Naive thymus-derived CD4-positive, alpha-beta T cell (primary cell): Measurements from ENCODE around the gene FAM234A. TPM values are rescaled to one million over a fixed set of nuclear protein-coding genes. Genes with fewer than 3 reads are reported as not detected.
"Not testable (repeated sequence)": the region's sequence is repeated elsewhere in the genome, so short reads cannot be mapped to it uniquely, and the experiment has no call there.

Experiments
- ATAC-seq: fragments of 150-1000 bp; cut with Tn5 transposase; 2 replicates; pipeline ENCODE4 v1.10.0; 2021; ENCODE audit warnings: mild to moderate bottlenecking, moderate library complexity
- CTCF ChIA-PET: fragments of 350-600 bp; sonication (Branson Sonifier 250); formaldehyde crosslinking; loops from one replicate; lab custom pipeline; 2021; ENCODE audit warnings: antibody characterized with exemption; lab: Charles Lee
- POLR2A ChIA-PET: fragments of 350-600 bp; sonication (Branson Sonifier 250); formaldehyde crosslinking; loops from one replicate; lab custom pipeline; 2021; ENCODE audit warnings: antibody characterized with exemption, inconsistent platforms; lab: Charles Lee
- DNase-seq, 9 donors: peaks; one replicate each; pipeline versions ENCODE4 v3.0.0 to v3.0.0-alpha.2; 2020 to 2022; ENCODE audit warnings: mixed read lengths in 1 of 9
- H3K27ac ChIP-seq: one replicate; pipeline ENCODE4 v1.7.0; 2013; ENCODE audit warnings: mild to moderate bottlenecking, low read depth, low read length, moderate library complexity
- H3K27me3 ChIP-seq, 2 donors: one replicate each; pipeline ENCODE4 v1.7.0; 2013; ENCODE audit warnings: low read length in 2 of 2, mild to moderate bottlenecking in 2 of 2, moderate library complexity in 2 of 2; ENCODE audit not compliant: control insufficient read depth in 2 of 2, insufficient read depth in 2 of 2
- H3K36me3 ChIP-seq, 3 experiments: 1 replicate in 2 of 3; 2 replicates in 1 of 3; pipeline ENCODE4 v1.7.0; 2013; ENCODE audit warnings: low read length in 3 of 3, mild to moderate bottlenecking in 3 of 3, moderate library complexity in 1 of 3; ENCODE audit not compliant: insufficient read depth in 3 of 3, control insufficient read depth in 2 of 3
- H3K4me1 ChIP-seq, 2 donors: one replicate each; pipeline ENCODE4 v1.7.0; 2013; ENCODE audit warnings: low read length in 2 of 2, mild to moderate bottlenecking in 2 of 2, moderate library complexity in 1 of 2; ENCODE audit not compliant: control insufficient read depth in 2 of 2, insufficient read depth in 2 of 2
- H3K4me3 ChIP-seq: 2 replicates; pipeline ENCODE4 v1.7.0; 2013; ENCODE audit warnings: mild to moderate bottlenecking, low read length
- H3K9me3 ChIP-seq, 3 experiments: 1 replicate in 2 of 3; 2 replicates in 1 of 3; pipeline ENCODE4 v1.7.0; 2013; ENCODE audit warnings: low read length in 3 of 3; ENCODE audit not compliant: control insufficient read depth in 2 of 3
- H3K27ac Mint-ChIP-seq, 9 donors: one replicate each; pipeline ENCODE4 v1.8.0; 2020 to 2022; ENCODE audit warnings: mixed read lengths in 9 of 9, mild to moderate bottlenecking in 8 of 9, moderate library complexity in 5 of 9, inconsistent platforms in 2 of 9
- H3K27me3 Mint-ChIP-seq, 5 donors: one replicate each; pipeline ENCODE4 v1.8.0; 2021 to 2022; ENCODE audit warnings: mixed read lengths in 5 of 5, mild to moderate bottlenecking in 1 of 5
- H3K36me3 Mint-ChIP-seq, 5 donors: one replicate each; pipeline ENCODE4 v1.8.0; 2020 to 2022; ENCODE audit warnings: mixed read lengths in 5 of 5, mild to moderate bottlenecking in 3 of 5, inconsistent platforms in 1 of 5
- H3K4me1 Mint-ChIP-seq, 7 donors: one replicate each; pipeline ENCODE4 v1.8.0; 2020 to 2022; ENCODE audit warnings: mixed read lengths in 7 of 7, mild to moderate bottlenecking in 3 of 7, inconsistent platforms in 1 of 7
- H3K4me3 Mint-ChIP-seq, 10 donors: one replicate each; pipeline ENCODE4 v1.8.0; 2020 to 2022; ENCODE audit warnings: mild to moderate bottlenecking in 10 of 10, mixed read lengths in 10 of 10, moderate library complexity in 6 of 10, inconsistent platforms in 2 of 10
- H3K9me3 Mint-ChIP-seq, 11 donors: one replicate each; pipeline ENCODE4 v1.8.0; 2020 to 2022; ENCODE audit warnings: mixed read lengths in 11 of 11, mild to moderate bottlenecking in 4 of 11, inconsistent platforms in 1 of 11, moderate library complexity in 1 of 11
- intact Hi-C, 2 donors: fragments of 100-400 bp; cut with micrococcal nuclease; formaldehyde crosslinking; loops; one replicate each; pipeline ENCODE4 v1.15.1; 2023
- polyA plus RNA-seq, 2 donors: library from polyadenylated mRNA; unstranded; fragments of 300-500 nt; fragmentation: Illumina TruSeq; gene quantifications; one replicate each; pipeline ENCODE4 v1.2.3, GENCODE V29; 2021
- total RNA-seq, 6 experiments: library from RNA in 5 of 6; stranded (reverse) in 5 of 6; gene quantifications; 1 replicate in 5 of 6; 2 replicates in 1 of 6; pipeline ENCODE4 v1.2.3 and lab custom pipeline; 2021 to 2026

FAM234A gene
- total and polyA plus RNA-seq, 7 experiments from 2014 or later, result 30.4 to 43.9 (median 32.9) TPM

GRCh38 chr16:209359-209758 is 25.3 kb upstream of the FAM234A start:
- POLR2A ChIA-PET, result interaction anchor here (0.7 to 0.9 kb wide), 2 partner anchors 18 to 20 kb away, joined by 4 read pairs; no protein-coding TSS in a partner anchor
- H3K4me3 Mint-ChIP-seq, H3K27me3 Mint-ChIP-seq, H3K9me3 ChIP-seq, H3K9me3 Mint-ChIP-seq, H3K27ac ChIP-seq, H3K27me3 ChIP-seq, CTCF ChIA-PET, intact Hi-C loops, ATAC-seq, H3K4me3 ChIP-seq, H3K4me1 ChIP-seq, H3K27ac Mint-ChIP-seq, DNase-seq: not testable (repeated sequence)
- peaks cover 0 to 17% (median 5%) of the 10 kb centered on the region in 7 donors for H3K4me1 Mint-ChIP-seq
- peaks cover 11 to 32% (median 14%) of the 10 kb centered on the region in 5 donors for H3K36me3 Mint-ChIP-seq
- peaks cover 10 to 70% (median 19%) of the 10 kb centered on the region in 3 experiments for H3K36me3 ChIP-seq

GRCh38 chr16:211631-212180 is 22.9 kb upstream of the FAM234A start:
- H3K27me3 Mint-ChIP-seq, H3K4me1 ChIP-seq, H3K4me3 Mint-ChIP-seq, ATAC-seq, H3K27ac ChIP-seq, CTCF ChIA-PET, DNase-seq, H3K9me3 ChIP-seq, H3K27me3 ChIP-seq, intact Hi-C loops, H3K4me3 ChIP-seq, POLR2A ChIA-PET, H3K27ac Mint-ChIP-seq, H3K9me3 Mint-ChIP-seq: not testable (repeated sequence)
- peaks cover 3 to 21% (median 9%) of the 10 kb centered on the region in 5 donors for H3K36me3 Mint-ChIP-seq
- peaks cover 0 to 17% (median 3%) of the 10 kb centered on the region in 7 donors for H3K4me1 Mint-ChIP-seq
- peaks cover 0 to 70% (median 5%) of the 10 kb centered on the region in 3 experiments for H3K36me3 ChIP-seq

- CTCF ChIA-PET, result no interaction called here
- POLR2A ChIA-PET, result interaction anchor here (0.7 kb wide), 1 partner anchor 110 kb away, joined by 3 read pairs; no protein-coding TSS in a partner anchor
- peaks cover 2 to 20% (median 7%) of the 10 kb centered on the region in 5 donors for H3K36me3 Mint-ChIP-seq
- peaks cover 0 to 72% (median 5%) of the 10 kb centered on the region in 3 experiments for H3K36me3 ChIP-seq
- no peaks in the 10 kb centered on the region for H3K27me3 ChIP-seq
- no peaks in the 10 kb centered on the region for H3K27me3 Mint-ChIP-seq
- no peaks in the 10 kb centered on the region for H3K9me3 ChIP-seq
- H3K27ac ChIP-seq, result no peak overlapping the region
- no peak overlapping the region for H3K4me3 Mint-ChIP-seq
- intact Hi-C loops, result no loop called here
- no peak for ATAC-seq
- peaks cover 0 to 16% (median 3%) of the 10 kb centered on the region in 7 donors for H3K4me1 Mint-ChIP-seq
- DNase-seq, result no peak
- peaks cover 0 to 2% (median 0%) of the 10 kb centered on the region in 11 donors for H3K9me3 Mint-ChIP-seq
- H3K4me3 ChIP-seq, result no peak overlapping the region
- peak overlapping the region in 1 of 9 donors; percentile 19 for H3K27ac Mint-ChIP-seq
- H3K4me1 ChIP-seq, result no peaks in the 10 kb centered on the region
Measured at GRCh38 chr16:212999-213398, 21.6 kb upstream of the FAM234A start.

GRCh38 chr16:220021-220420 is 14.6 kb upstream of the FAM234A start:
- ChIA-PET POLR2A (interaction anchor here (0.6 to 1.1 kb wide), 2 partner anchors 8 to 10 kb away, joined by 3 read pairs; no protein-coding TSS in a partner anchor), CTCF (interaction anchor here (0.6 kb wide), 1 partner anchor 20 kb away, joined by 3 read pairs; no protein-coding TSS in a partner anchor)
- Histone ChIP-seq H3K27ac (no peak overlapping the region), H3K9me3 (no peaks in the 10 kb centered on the region), H3K27me3 (no peaks in the 10 kb centered on the region), H3K4me3 (no peak overlapping the region), H3K4me1 (no peaks in the 10 kb centered on the region), H3K36me3 (peaks cover 7 to 84% (median 22%) of the 10 kb centered on the region in 3 experiments)
- Mint-ChIP-seq H3K27me3 (no peaks in the 10 kb centered on the region), H3K4me1 (peaks cover 4 to 21% (median 16%) of the 10 kb centered on the region in 7 donors), H3K36me3 (peaks cover 7 to 27% (median 12%) of the 10 kb centered on the region in 5 donors), H3K9me3 (no peaks in the 10 kb centered on the region), H3K27ac (peak overlapping the region in 1 of 9 donors; percentile 22), H3K4me3 (no peak overlapping the region)
- no peak for DNase-seq
- intact Hi-C loops, result no loop called here
- ATAC-seq, result no peak

- no peaks in the 10 kb centered on the region for H3K27me3 ChIP-seq
- intact Hi-C loops, result no loop called here
- no peaks in the 10 kb centered on the region for H3K9me3 ChIP-seq
- H3K4me3 ChIP-seq, result peak overlapping the region; percentile 69
- peak overlapping the region; percentile 98 for H3K27ac ChIP-seq
- ChIA-PET CTCF (interaction anchor here (0.5 to 1.6 kb wide), 4 partner anchors 11 to 214 kb away, joined by 3 to 4 read pairs (median 4); no protein-coding TSS in a partner anchor), POLR2A (interaction anchor here (0.6 to 1.8 kb wide), 16 partner anchors 9 to 198 kb away, joined by 3 to 13 read pairs (median 3); partner anchors contain the start of genes AXIN1, HBQ1 and MRPL28)
- ATAC-seq (peak; percentile 11), DNase-seq (peak in 2 of 9 donors; percentile 3 to 21)
- Mint-ChIP-seq H3K4me1 (peaks cover 13 to 40% (median 33%) of the 10 kb centered on the region in 7 donors), H3K9me3 (no peaks in the 10 kb centered on the region), H3K4me3 (peak overlapping the region; percentile 87 to 96 (median 90)), H3K36me3 (peaks cover 4 to 19% (median 7%) of the 10 kb centered on the region in 5 donors), H3K27ac (peak overlapping the region; percentile 82 to 94 (median 90)), H3K27me3 (no peaks in the 10 kb centered on the region)
- peaks cover 14 to 18% of the 10 kb centered on the region in 2 donors for H3K4me1 ChIP-seq
- H3K36me3 ChIP-seq, result peaks cover 6 to 39% (median 18%) of the 10 kb centered on the region in 3 experiments
Measured at GRCh38 chr16:228151-228851, 6.3 kb upstream of the FAM234A start.
